ENCODE data around the gene SLC35A1. TPM values are rescaled to one million over a fixed set of nuclear protein-coding genes. Genes with fewer than 3 reads are reported as not detected.

Gene SLC35A1
- total RNA-seq, 1 donor from 2014 or later, result 21.9 TPM

DNA sequence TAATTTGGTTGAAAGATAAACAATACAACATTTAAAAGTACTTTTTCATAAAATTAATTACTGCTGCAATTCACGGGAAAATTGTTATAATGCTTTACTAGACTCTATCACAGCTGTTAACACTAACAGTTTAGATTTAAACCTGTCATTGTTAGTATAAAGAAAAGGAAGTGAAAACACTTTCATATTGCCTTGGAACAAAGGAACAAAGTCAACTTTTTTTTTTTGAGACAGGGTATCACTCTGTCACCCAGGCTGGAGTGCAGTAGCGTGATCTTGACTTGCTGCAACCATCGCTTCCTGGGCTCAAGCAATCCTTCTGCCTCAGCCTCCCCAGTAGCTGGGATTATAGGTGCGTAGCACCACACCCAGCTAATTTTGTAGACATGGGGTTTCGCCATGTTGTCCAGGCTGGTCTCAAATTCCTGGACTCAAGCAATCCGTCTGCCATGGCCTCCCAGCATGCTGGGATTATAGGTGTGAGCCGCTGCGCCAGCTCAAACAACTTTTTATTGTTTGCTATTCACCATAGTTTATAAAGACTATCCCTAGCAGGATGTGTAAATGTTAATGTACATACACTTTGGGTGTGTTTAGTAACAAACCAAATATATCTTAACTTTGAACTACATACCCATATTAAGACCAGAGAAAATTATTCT lies 22.1 kb downstream of the SLC35A1 start:
- TF ChIP-seq, protein P1, sequence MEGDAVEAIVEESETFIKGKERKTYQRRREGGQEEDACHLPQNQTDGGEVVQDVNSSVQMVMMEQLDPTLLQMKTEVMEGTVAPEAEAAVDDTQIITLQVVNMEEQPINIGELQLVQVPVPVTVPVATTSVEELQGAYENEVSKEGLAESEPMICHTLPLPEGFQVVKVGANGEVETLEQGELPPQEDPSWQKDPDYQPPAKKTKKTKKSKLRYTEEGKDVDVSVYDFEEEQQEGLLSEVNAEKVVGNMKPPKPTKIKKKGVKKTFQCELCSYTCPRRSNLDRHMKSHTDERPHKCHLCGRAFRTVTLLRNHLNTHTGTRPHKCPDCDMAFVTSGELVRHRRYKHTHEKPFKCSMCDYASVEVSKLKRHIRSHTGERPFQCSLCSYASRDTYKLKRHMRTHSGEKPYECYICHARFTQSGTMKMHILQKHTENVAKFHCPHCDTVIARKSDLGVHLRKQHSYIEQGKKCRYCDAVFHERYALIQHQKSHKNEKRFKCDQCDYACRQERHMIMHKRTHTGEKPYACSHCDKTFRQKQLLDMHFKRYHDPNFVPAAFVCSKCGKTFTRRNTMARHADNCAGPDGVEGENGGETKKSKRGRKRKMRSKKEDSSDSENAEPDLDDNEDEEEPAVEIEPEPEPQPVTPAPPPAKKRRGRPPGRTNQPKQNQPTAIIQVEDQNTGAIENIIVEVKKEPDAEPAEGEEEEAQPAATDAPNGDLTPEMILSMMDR (IDR thresholded peaks at IDR 0.05; ENCODE audit: partially characterized antibody, unreplicated experiment), result no peak
- no peak for DNase-seq
- H3K27me3 Mint-ChIP-seq (ENCODE audit: unreplicated experiment), result no peaks in the 10 kb centered on the region
- H3K9me3 Mint-ChIP-seq (ENCODE audit: unreplicated experiment), result no peaks in the 10 kb centered on the region
- H3K4me1 Mint-ChIP-seq (ENCODE audit: low read depth, unreplicated experiment), result no peaks in the 10 kb centered on the region
- no peaks in the 10 kb centered on the region for H3K36me3 Mint-ChIP-seq (ENCODE audit: unreplicated experiment)
- no peak overlapping the region for H3K4me3 Mint-ChIP-seq (ENCODE audit: unreplicated experiment)
- no peak overlapping the region for H3K27ac Mint-ChIP-seq (ENCODE audit: unreplicated experiment)

DNA sequence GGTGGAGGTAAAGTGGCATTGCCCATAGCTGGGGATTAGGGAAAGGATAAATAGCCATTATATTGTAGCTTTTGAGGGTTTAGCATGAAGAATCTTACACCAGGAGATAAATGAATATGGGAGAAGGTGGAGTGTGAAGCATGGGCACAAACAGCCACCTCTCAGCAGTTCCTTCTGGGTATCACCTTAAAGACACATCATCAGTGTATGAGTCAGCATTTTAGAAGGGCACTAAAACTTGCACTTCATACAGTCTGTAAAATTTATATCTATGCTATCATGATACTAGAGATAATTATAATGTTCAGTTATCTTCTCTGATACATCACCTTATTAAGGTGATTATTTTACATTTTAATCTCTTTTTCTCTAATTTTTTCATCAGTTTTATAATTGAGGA lies 25.3 kb downstream of the SLC35A1 start:
- Mint-ChIP-seq H3K27me3 (ENCODE audit: unreplicated experiment) (no peaks in the 10 kb centered on the region), H3K4me3 (ENCODE audit: unreplicated experiment) (no peak overlapping the region), H3K36me3 (ENCODE audit: unreplicated experiment) (no peaks in the 10 kb centered on the region), H3K27ac (ENCODE audit: unreplicated experiment) (no peak overlapping the region), H3K4me1 (ENCODE audit: low read depth, unreplicated experiment) (no peaks in the 10 kb centered on the region), H3K9me3 (ENCODE audit: unreplicated experiment) (no peaks in the 10 kb centered on the region)
- no peak for DNase-seq
- TF ChIP-seq, protein P1 (IDR thresholded peaks at IDR 0.05; ENCODE audit: partially characterized antibody, unreplicated experiment), result no peak

DNA sequence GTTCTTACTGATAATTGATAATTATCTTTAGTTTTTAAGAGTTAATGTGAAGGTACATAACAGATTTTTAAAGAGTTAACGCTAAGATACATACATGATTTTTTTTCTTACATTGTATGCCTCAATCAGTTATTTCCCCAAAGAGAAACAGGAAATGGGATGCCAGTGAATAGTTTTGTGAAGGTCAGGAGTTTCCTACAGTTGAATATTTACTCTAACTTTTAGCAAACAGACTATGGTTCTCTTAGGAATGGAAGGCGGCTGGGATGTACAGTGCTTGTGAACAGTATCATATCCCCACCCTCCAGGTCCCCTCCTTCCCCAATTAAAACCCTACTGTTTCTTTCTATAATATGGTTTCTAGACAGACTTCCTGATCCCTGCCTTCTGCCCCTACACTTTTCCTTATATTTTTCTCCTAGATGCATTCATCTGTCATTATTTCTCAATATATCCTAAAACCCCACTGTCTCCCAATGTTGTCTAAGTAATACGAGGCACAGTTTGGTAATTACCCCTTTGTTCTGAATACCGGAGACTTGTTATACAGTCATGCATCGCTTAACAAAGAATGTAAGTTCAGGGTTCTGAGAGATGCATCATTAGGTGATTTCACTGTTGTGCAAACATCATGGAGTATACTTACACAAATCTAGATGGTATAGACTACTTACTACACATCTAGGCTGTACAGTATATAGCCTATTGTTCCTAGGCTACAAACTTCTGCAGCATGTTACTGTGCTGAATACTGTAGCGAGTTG lies 29.2 kb downstream of the SLC35A1 start:
- Mint-ChIP-seq H3K27ac (ENCODE audit: unreplicated experiment) (no peak overlapping the region), H3K9me3 (ENCODE audit: unreplicated experiment) (peaks cover 2% of the 10 kb centered on the region), H3K4me3 (ENCODE audit: unreplicated experiment) (no peak overlapping the region), H3K36me3 (ENCODE audit: unreplicated experiment) (no peaks in the 10 kb centered on the region), H3K27me3 (ENCODE audit: unreplicated experiment) (no peaks in the 10 kb centered on the region), H3K4me1 (ENCODE audit: low read depth, unreplicated experiment) (peaks cover 6% of the 10 kb centered on the region)
- TF ChIP-seq, protein P1 (IDR thresholded peaks at IDR 0.05; ENCODE audit: partially characterized antibody, unreplicated experiment), result no peak
- DNase-seq, result no peak

DNA sequence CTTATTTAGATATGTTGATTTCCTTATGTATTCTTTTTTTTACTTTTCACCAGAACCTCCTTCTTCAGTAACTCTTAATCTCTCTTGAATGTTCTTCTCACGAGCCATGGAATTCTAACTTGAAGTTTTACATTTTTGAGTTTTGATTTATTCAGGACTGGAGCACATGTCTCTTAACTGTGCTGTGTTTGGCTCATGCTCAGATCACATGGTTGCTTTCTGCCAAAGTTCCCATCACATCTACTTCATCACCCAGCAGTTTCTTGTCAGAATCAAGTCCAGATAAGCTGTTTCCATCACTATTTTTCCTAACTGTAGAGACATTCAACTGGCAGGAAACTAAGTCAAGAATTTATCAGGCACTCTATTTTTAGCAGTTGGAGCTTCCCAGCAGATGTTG lies 31.7 kb downstream of the SLC35A1 start:
- no peak overlapping the region for H3K27ac Mint-ChIP-seq (ENCODE audit: unreplicated experiment)

More for the DNA sequence above, 31.7 kb downstream of the SLC35A1 start:
- no peak overlapping the region for H3K4me3 Mint-ChIP-seq (ENCODE audit: unreplicated experiment)
- no peak for DNase-seq
- no peaks in the 10 kb centered on the region for H3K27me3 Mint-ChIP-seq (ENCODE audit: unreplicated experiment)
- TF ChIP-seq, protein P1 (IDR thresholded peaks at IDR 0.05; ENCODE audit: partially characterized antibody, unreplicated experiment), result no peak
- peaks cover 6% of the 10 kb centered on the region for H3K4me1 Mint-ChIP-seq (ENCODE audit: low read depth, unreplicated experiment)
- H3K9me3 Mint-ChIP-seq (ENCODE audit: unreplicated experiment), result peaks cover 2% of the 10 kb centered on the region
- H3K36me3 Mint-ChIP-seq (ENCODE audit: unreplicated experiment), result no peaks in the 10 kb centered on the region

Data from glutamatergic neuron (in vitro differentiated cells).